NT2/D1 (cell line): ENCODE data around the gene HSD17B2.

ENCODE experiments used
- SUZ12 ChIP-seq: IDR thresholded peaks from 2 replicates; pipeline ENCODE4 v1.6.1; 2011; ENCODE audit not compliant: insufficient read length, insufficient read depth; ENCODE audit errors: extremely low read depth
- YY1 ChIP-seq: IDR thresholded peaks from 2 replicates; pipeline ENCODE4 v1.6.1; 2011; ENCODE audit not compliant: insufficient read length, insufficient read depth

GRCh38 chr16:82006036-82006435, 29.0 kb upstream of the HSD17B2 start:
- TF ChIP-seq YY1: no peak
- no peak for TF ChIP-seq SUZ12
